A549 (cell line): ENCODE results near the gene STK35. TPM values are rescaled to one million over a fixed set of nuclear protein-coding genes. Genes with fewer than 3 reads are reported as not detected.

Experiments used
- ATAC-seq, 2 experiments: fragments of 200-7000 bp in 1 of 2; fragments of >200 bp in 1 of 2; cut with Nextera tagmentation in 1 of 2; cut with Tn5 transposase in 1 of 2; 3 replicates each; pipeline versions ENCODE4 v1.8.0 to v1.9.1; 2018 to 2020; ENCODE audit warnings: mild to moderate bottlenecking in 1 of 2, moderate library complexity in 1 of 2
- CTCF ChIA-PET: fragments of 300-600 bp; sonication (Branson Sonifier 250); formaldehyde crosslinking; extraction: SDS; loops from one replicate; lab custom pipeline; 2021; ENCODE audit warnings: antibody characterized with exemption, inconsistent platforms; lab: Yijun Ruan, JAX
- POLR2A ChIA-PET: fragments of 350-600 bp; formaldehyde crosslinking; extraction: SDS; loops from one replicate; lab custom pipeline; 2021; ENCODE audit warnings: antibody characterized with exemption, inconsistent platforms; lab: Yijun Ruan, JAX
- DNase-seq, 2 experiments: peaks; one replicate each; pipeline versions ENCODE4 v3.0.0 to v3.0.0-alpha.2; 2011 to 2016; ENCODE audit warnings: low read depth in 1 of 2, low spot score in 1 of 2
- FAIRE-seq: peaks from 2 replicates; lab custom pipeline; 2011; peaks lifted over from hg19 to GRCh38; lab: Jason Lieb, UNC
- H3K27ac ChIP-seq, 2 experiments: fragments of >200 bp; sonication (Bioruptor Twin); formaldehyde crosslinking; 3 replicates each; pipeline ENCODE4 v1.5.1; 2016 to 2017
- H3K4me1 ChIP-seq: fragments of >200 bp; sonication (Bioruptor Twin); formaldehyde crosslinking; 3 replicates; pipeline ENCODE4 v1.6.1; 2016
- H3K4me2 ChIP-seq: fragments of >200 bp; sonication (Bioruptor Twin); formaldehyde crosslinking; 3 replicates; pipeline ENCODE4 v1.6.1; 2016
- H3K4me3 ChIP-seq: fragments of >200 bp; sonication (Bioruptor Twin); formaldehyde crosslinking; 3 replicates; pipeline ENCODE4 v1.5.1; 2016
- H3K9me3 ChIP-seq: fragments of >200 bp; sonication (Bioruptor Twin); formaldehyde crosslinking; 3 replicates; pipeline ENCODE4 v1.6.1; 2016
- BCL3 ChIP-seq: fragments of >200 bp; sonication (Bioruptor Twin); formaldehyde crosslinking; IDR thresholded peaks from 3 replicates; pipeline ENCODE4 v1.6.1; 2016
- BHLHE40 ChIP-seq: IDR thresholded peaks from 2 replicates; pipeline ENCODE4 v1.6.1; 2012; ENCODE audit warnings: low read depth, low read length, inconsistent platforms
- CHD4 ChIP-seq: fragments of 200-600 bp; sonication (generic); IDR thresholded peaks from 2 replicates; pipeline ENCODE4 v1.6.1; 2016; ENCODE audit warnings: antibody characterized with exemption, mild to moderate bottlenecking, borderline replicate concordance
- EHMT2 ChIP-seq: fragments of 200-600 bp; sonication (generic); IDR thresholded peaks from 2 replicates; pipeline ENCODE4 v1.6.1; 2016; ENCODE audit warnings: antibody characterized with exemption, low read depth, mild to moderate bottlenecking, moderate library complexity
- ELK1 ChIP-seq: fragments of 150-350 bp; IDR thresholded peaks from 2 replicates; pipeline ENCODE4 v1.6.1; 2014; ENCODE audit warnings: low read depth, mild to moderate bottlenecking, low read length
- ESRRA ChIP-seq: fragments of 150-350 bp; IDR thresholded peaks from 2 replicates; pipeline ENCODE4 v1.6.1; 2014; ENCODE audit warnings: mild to moderate bottlenecking, low read length, borderline replicate concordance
- FOSL2 ChIP-seq, 2 experiments: fragments of 450-650 bp in 1 of 2; fragments of >200 bp in 1 of 2; sonication (Bioruptor Twin) in 1 of 2; formaldehyde crosslinking; IDR thresholded peaks; 2 replicates each; pipeline versions ENCODE4 v1.5.0 to v1.6.1; 2016 to 2020; ENCODE audit warnings: mild to moderate bottlenecking in 1 of 2, moderate library complexity in 1 of 2
- FOXS1 ChIP-seq: fragments of 250-450 bp; sonication (Bioruptor Pico); IDR thresholded peaks from 2 replicates; pipeline ENCODE4 v1.5.0; 2020; ENCODE audit warnings: mild to moderate bottlenecking, moderate library complexity
- GATA3 ChIP-seq: IDR thresholded peaks from 2 replicates; pipeline ENCODE4 v1.6.1; 2012; ENCODE audit warnings: borderline replicate concordance
- HOXA7 ChIP-seq: fragments of 250-450 bp; sonication (Bioruptor Pico); IDR thresholded peaks from 2 replicates; pipeline ENCODE4 v1.5.0; 2020; ENCODE audit warnings: mild to moderate bottlenecking, moderate library complexity
- HOXB5 ChIP-seq: fragments of 250-450 bp; sonication (Bioruptor Pico); IDR thresholded peaks from 2 replicates; pipeline ENCODE4 v1.5.0; 2020; ENCODE audit warnings: mild to moderate bottlenecking, moderate library complexity
- JUN ChIP-seq, 2 experiments: fragments of >200 bp; sonication (Bioruptor Twin); formaldehyde crosslinking; IDR thresholded peaks; 2 replicates in 1 of 2; 3 replicates in 1 of 2; pipeline ENCODE4 v1.6.1; 2016 to 2017
- KDM1A ChIP-seq: fragments of 200-600 bp; sonication (generic); IDR thresholded peaks from 2 replicates; pipeline ENCODE4 v1.6.1; 2016; ENCODE audit warnings: low read depth, mild to moderate bottlenecking
- KDM5A ChIP-seq: fragments of 200-600 bp; sonication (generic); IDR thresholded peaks from 2 replicates; pipeline ENCODE4 v1.6.1; 2016; ENCODE audit warnings: antibody characterized with exemption, mild to moderate bottlenecking
- MYC ChIP-seq: IDR thresholded peaks from 2 replicates; pipeline ENCODE4 v1.6.1; 2012; ENCODE audit warnings: mild to moderate bottlenecking, inconsistent platforms, low read length, improper control_type of control experiment, borderline replicate concordance
- NFE2L2 ChIP-seq: fragments of 150-350 bp; conservative IDR thresholded peaks from 2 replicates; pipeline ENCODE4 v1.6.1; 2014; ENCODE audit warnings: low read length
- NPAS2 ChIP-seq: fragments of 250-450 bp; sonication (Bioruptor Pico); IDR thresholded peaks from 2 replicates; pipeline ENCODE4 v1.8.0; 2022; ENCODE audit warnings: mild to moderate bottlenecking, moderate library complexity, borderline replicate concordance
- PBX3 ChIP-seq: IDR thresholded peaks from 2 replicates; pipeline ENCODE4 v1.6.1; 2012
- PHF8 ChIP-seq: fragments of 200-600 bp; sonication (generic); IDR thresholded peaks from 2 replicates; pipeline ENCODE4 v1.6.1; 2016; ENCODE audit warnings: low read depth, mild to moderate bottlenecking, antibody characterized with exemption, moderate library complexity, borderline replicate concordance
- POLR2AphosphoS2 ChIP-seq: conservative IDR thresholded peaks from 2 replicates; pipeline ENCODE4 v1.6.1; 2012; ENCODE audit warnings: low read length, improper control_type of control experiment, inconsistent platforms
- RARB ChIP-seq: fragments of 250-450 bp; sonication (Bioruptor Pico); IDR thresholded peaks from 2 replicates; pipeline ENCODE4 v1.8.0; 2021; ENCODE audit warnings: mild to moderate bottlenecking, moderate library complexity
- SREBF2 ChIP-seq: fragments of 450-650 bp; IDR thresholded peaks from 2 replicates; pipeline ENCODE4 v1.6.1; 2014; ENCODE audit warnings: mild to moderate bottlenecking, moderate library complexity
- ZC3H11A ChIP-seq: fragments of 450-650 bp; IDR thresholded peaks from 2 replicates; pipeline ENCODE4 v1.6.1; 2014; ENCODE audit warnings: antibody characterized with exemption, mild to moderate bottlenecking
- ZFP36 ChIP-seq: fragments of 450-650 bp; IDR thresholded peaks from 2 replicates; pipeline ENCODE4 v1.6.1; 2014; ENCODE audit warnings: borderline replicate concordance; ENCODE audit not compliant: partially characterized antibody
- WGBS: methylation state at CpG from one replicate; pipeline ENCODE4 v1.1.6; 2017; ENCODE audit errors: missing lambda C conversion rate; 5-methylcytosine and 5-hydroxymethylcytosine counted together
- polyA plus RNA-seq, 4 experiments: library from polyadenylated mRNA; depleted of rRNA in 3 of 4; stranded (reverse); fragments of >200 nt; fragmentation: RNase III in 1 of 4; extraction: RNeasy Plus Mini Kit Qiagen cat#74134 plus additional on column Dnase treatment in 1 of 4; gene quantifications; 2 replicates in 3 of 4; 3 replicates in 1 of 4; pipeline ENCODE4 v1.2.3, GENCODE V29; 2011 to 2017

The STK35 gene
- polyA plus RNA-seq, 2 of the 4 experiments (the other 2 are of a cell fraction) = 9.0 to 10.0 TPM

GRCh38 chr20:2116170-2116940 is 14.7 kb downstream of the STK35 start:
- Histone ChIP-seq H3K4me1 (no peaks in the 10 kb centered on the region), H3K27ac (no peak overlapping the region), H3K9me3 (no peaks in the 10 kb centered on the region), H3K4me2 (no peak overlapping the region), H3K4me3 (no peak overlapping the region)
- CTCF ChIA-PET = interaction anchor here (1.3 to 3.2 kb wide), 3 partner anchors 23 to 339 kb away, joined by 5 to 16 read pairs (median 5); no protein-coding TSS in a partner anchor
- ATAC-seq (no peak), DNase-seq (no peak), FAIRE-seq (no peak)
- TF ChIP-seq HOXA7 (CRISPR knock-in tag) (no peak), BCL3 (no peak), ELK1 (no peak), FOSL2 (IDR thresholded peaks at IDR 0.05) (no peak), FOSL2 (CRISPR knock-in tag; IDR thresholded peaks at IDR 0.05) (no peak), ZFP36 (no peak), SREBF2 (no peak), NPAS2 (CRISPR knock-in tag) (no peak)
- 97% methylated on average over 9 of the region's 9 CpGs for WGBS
- POLR2A ChIA-PET = no interaction called here

- DNase-seq (no peak), ATAC-seq (no peak), FAIRE-seq (no peak)
- TF ChIP-seq BHLHE40 (no peak), MYC (no peak), CHD4 (no peak), NFE2L2 (no peak), FOSL2 (IDR thresholded peaks at IDR 0.05) (no peak), FOSL2 (CRISPR knock-in tag; IDR thresholded peaks at IDR 0.05) (0 out of 2 replicates have a peak, but pooled peaks have one; percentile 20), ESRRA (no peak), FOXS1 (CRISPR knock-in tag) (no peak)
- Histone ChIP-seq H3K4me3 (no peak overlapping the region), H3K9me3 (no peaks in the 10 kb centered on the region), H3K27ac (no peak overlapping the region), H3K4me2 (no peak overlapping the region), H3K4me1 (no peaks in the 10 kb centered on the region)
- POLR2A ChIA-PET = no interaction called here
- CTCF ChIA-PET = interaction anchor here (1.0 to 1.9 kb wide), 4 partner anchors 9 to 30 kb away, joined by 3 to 5 read pairs (median 4); no protein-coding TSS in a partner anchor
- 91% methylated on average over 3 of the region's 3 CpGs for WGBS
These were observed 17.2 kb downstream of the STK35 start for GRCh38 chr20:2118783-2119182.

GRCh38 chr20:2122936-2123335 is 21.3 kb downstream of the STK35 start:
- no peak overlapping the region for H3K27ac ChIP-seq
- H3K4me3 ChIP-seq = no peak overlapping the region
- no peaks in the 10 kb centered on the region for H3K4me1 ChIP-seq
- ATAC-seq (no peak), DNase-seq (no peak), FAIRE-seq (no peak)
- no peaks in the 10 kb centered on the region for H3K9me3 ChIP-seq
- CTCF ChIA-PET = interaction anchor here (1.6 to 2.3 kb wide), 3 partner anchors 9 to 50 kb away, joined by 5 to 14 read pairs (median 9); no protein-coding TSS in a partner anchor
- WGBS = 89% methylated on average over 6 of the region's 6 CpGs
- POLR2A ChIA-PET = no interaction called here
- no peak overlapping the region for H3K4me2 ChIP-seq
- no peak for TF ChIP-seq EHMT2
- TF ChIP-seq NFE2L2 = no peak

GRCh38 chr20:2123720-2124119 is 22.1 kb downstream of the STK35 start:
- no peak overlapping the region for H3K4me2 ChIP-seq
- CTCF ChIA-PET = interaction anchor here (0.9 to 2.3 kb wide), 6 partner anchors 9 to 116 kb away, joined by 3 to 14 read pairs (median 4); no protein-coding TSS in a partner anchor
- H3K4me3 ChIP-seq = no peak overlapping the region
- ATAC-seq (no peak), FAIRE-seq (no peak), DNase-seq (no peak)
- no peaks in the 10 kb centered on the region for H3K9me3 ChIP-seq
- WGBS = 88% methylated on average over 5 of the region's 5 CpGs
- POLR2A ChIA-PET = no interaction called here
- H3K4me1 ChIP-seq = no peaks in the 10 kb centered on the region
- H3K27ac ChIP-seq = no peak overlapping the region
- TF ChIP-seq HOXB5 (no peak), FOSL2 (IDR thresholded peaks at IDR 0.05) (no peak), FOSL2 (CRISPR knock-in tag; IDR thresholded peaks at IDR 0.05) (no peak), GATA3 (no peak), NFE2L2 (no peak), JUN (IDR thresholded peaks at IDR 0.05) (no peak), PBX3 (no peak), ESRRA (no peak), PHF8 (no peak), POLR2AphosphoS2 (no peak), RARB (no peak), KDM1A (no peak), SREBF2 (no peak), BCL3 (no peak), KDM5A (no peak), ZC3H11A (no peak)
